Mucosa of descending colon (tissue), 3 donors: ENCODE results near the gene ANKRD45. TPM values are rescaled to one million over a fixed set of nuclear protein-coding genes. Genes with fewer than 3 reads are reported as not detected.
"Not testable (repeated sequence)": the region's sequence is repeated elsewhere in the genome, so short reads cannot be mapped to it uniquely, and the experiment has no call there.

Experiments
- ATAC-seq: fragments of 200-7000 bp; cut with Tn5 transposase; one replicate; pipeline ENCODE4 v1.9.1; 2020; ENCODE audit warnings: mild to moderate bottlenecking, moderate library complexity
- DNase-seq, 3 donors: peaks; one replicate each; pipeline ENCODE4 v3.0.0-alpha.2; 2020
- H3K36me3 ChIP-seq: fragments of 200-600 bp; one replicate; pipeline ENCODE4 v1.8.0; 2021; ENCODE audit warnings: low read depth, mild to moderate bottlenecking
- H3K4me1 ChIP-seq: fragments of 200-600 bp; one replicate; pipeline ENCODE4 v1.8.0; 2021; ENCODE audit warnings: low read depth, mild to moderate bottlenecking
- H3K4me3 ChIP-seq: fragments of 200-600 bp; one replicate; pipeline ENCODE4 v1.8.0; 2021; ENCODE audit warnings: mild to moderate bottlenecking
- H3K9me3 ChIP-seq: fragments of 200-600 bp; one replicate; pipeline ENCODE4 v1.8.0; 2021; ENCODE audit warnings: mild to moderate bottlenecking
- CTCF ChIP-seq: fragments of 200-600 bp; IDR thresholded peaks from one replicate; pipeline ENCODE4 v1.8.0; 2022; ENCODE audit warnings: antibody characterized with exemption, mild to moderate bottlenecking
- intact Hi-C, 2 donors: fragments of 100-400 bp; cut with DNase I in 1 of 2; cut with micrococcal nuclease in 1 of 2; formaldehyde crosslinking; loops; one replicate each; pipeline versions ENCODE4 v1.11.0 to v1.11.1; 2022; cut with DNase I, micrococcal nuclease
- total RNA-seq, 3 donors: library from RNA; stranded (reverse); fragmentation: NEBNext Ultra II Directional in 2 of 3; extraction: Animal tissue kit (Norgen Biotek cat#: 25700) in 2 of 3; gene quantifications; one replicate each; pipeline versions ENCODE4 v1.2.1 to v1.2.4, GENCODE V29; 2021 to 2023
- donor health status: DM: no; HTN: no; CAD: no; lungs with moderate emphysema.
- donor health status: DM: no; HTN: no; CAD: no.
- donor health status: DM: no; HTN: yes; CAD: no.

ANKRD45 gene
- total RNA-seq, 3 donors from 2014 or later, result 0.55 to 2.1 (median 1.1) TPM

GRCh38 chr1:173660306-173660705 lies 9.3 kb downstream of the ANKRD45 start:
- no peaks in the 10 kb centered on the region for H3K4me1 ChIP-seq
- TF ChIP-seq CTCF, result no peak
- ATAC-seq, result no peak
- no peak for DNase-seq
- intact Hi-C loops, result no loop called here
- no peak overlapping the region for H3K4me3 ChIP-seq
- no peaks in the 10 kb centered on the region for H3K36me3 ChIP-seq
- peaks cover 4% of the 10 kb centered on the region for H3K9me3 ChIP-seq

DNA sequence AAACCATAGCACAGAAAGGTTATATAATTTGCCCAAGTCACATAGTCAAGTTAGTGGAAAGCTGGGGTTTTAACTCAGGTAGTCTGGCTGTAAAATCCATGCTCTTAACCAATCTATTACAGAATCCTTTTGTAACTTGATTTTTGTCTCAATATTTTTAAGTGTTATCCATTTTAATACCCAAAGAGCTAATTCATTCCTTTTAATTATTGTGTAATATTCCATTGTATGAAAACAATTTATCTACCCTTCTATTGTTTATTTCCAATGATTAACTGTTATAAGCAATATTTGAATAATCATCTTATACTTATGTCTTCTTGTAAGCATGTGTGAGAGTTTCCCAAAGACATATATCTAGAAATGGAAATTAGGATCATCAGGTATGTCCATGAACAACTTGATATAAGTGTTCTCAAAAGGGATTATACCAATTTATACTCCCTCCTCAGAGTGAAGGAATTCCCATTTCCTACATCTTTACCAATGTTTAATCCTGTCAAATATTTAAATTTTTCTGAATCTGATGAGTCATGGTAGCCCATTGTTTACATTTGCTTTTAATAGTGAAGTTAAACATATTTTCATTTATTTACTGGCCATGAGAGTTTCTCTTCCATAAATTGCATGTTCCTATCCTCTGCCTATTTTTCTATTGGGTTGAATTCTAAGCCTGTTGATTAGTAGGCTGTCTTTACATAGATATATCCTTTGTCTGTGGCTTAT lies 20.6 kb downstream of the ANKRD45 start:
- ATAC-seq (no peak), DNase-seq (no peak)
- H3K9me3 ChIP-seq, result no peaks in the 10 kb centered on the region
- intact Hi-C loops, result no loop called here
- no peaks in the 10 kb centered on the region for H3K4me1 ChIP-seq
- H3K4me3 ChIP-seq, result no peak overlapping the region
- no peak for TF ChIP-seq CTCF
- H3K36me3 ChIP-seq, result no peaks in the 10 kb centered on the region

DNA sequence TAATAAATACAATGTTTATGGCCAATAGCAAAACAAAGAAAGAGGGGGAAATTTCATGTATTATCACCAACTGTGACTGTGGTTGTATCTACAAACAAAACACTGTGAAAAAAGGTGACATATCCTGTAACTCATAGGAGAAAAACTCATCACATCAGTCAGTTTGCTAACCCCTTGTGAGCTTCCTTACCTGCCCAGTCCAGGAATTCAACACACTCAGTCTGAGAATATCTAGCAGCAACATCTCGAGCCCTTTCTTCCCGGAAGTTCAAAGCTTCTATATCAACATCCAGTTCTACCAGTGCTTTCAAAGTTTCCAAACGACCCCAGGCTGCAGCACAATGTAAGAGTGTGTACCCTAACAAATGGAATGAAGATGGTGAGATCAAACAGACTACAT lies 23.0 kb downstream of the ANKRD45 start:
- TF ChIP-seq CTCF, result no peak
- Histone ChIP-seq H3K4me1 (no peaks in the 10 kb centered on the region), H3K36me3 (no peaks in the 10 kb centered on the region), H3K9me3 (no peaks in the 10 kb centered on the region), H3K4me3 (no peak overlapping the region)
- DNase-seq (no peak), ATAC-seq (no peak)
- intact Hi-C loops, result no loop called here

- H3K9me3 ChIP-seq, ATAC-seq, H3K4me1 ChIP-seq: not testable (repeated sequence)
Observed at GRCh38 chr1:173642450-173643139, 27.1 kb downstream of the ANKRD45 start.

DNA sequence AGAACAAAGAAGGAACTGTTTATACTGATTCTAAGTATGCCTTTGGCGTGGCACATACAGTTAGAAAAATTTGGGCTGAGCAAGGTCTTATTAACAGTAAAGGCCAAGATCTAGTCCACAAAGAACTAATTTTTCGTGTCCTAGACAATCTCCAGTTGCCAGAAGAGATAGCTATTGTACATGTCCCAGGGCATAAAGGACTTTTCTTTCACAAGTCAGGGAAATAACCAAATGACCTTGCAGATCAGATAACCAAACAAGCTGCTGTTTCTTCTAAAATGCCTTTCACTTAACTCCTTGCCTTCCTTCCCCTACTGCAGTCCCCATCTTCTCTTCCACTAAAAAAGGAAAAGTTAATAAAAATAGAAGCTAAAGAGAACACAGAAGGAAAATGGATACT lies 30.5 kb downstream of the ANKRD45 start:
- intact Hi-C loops, result no loop called here
- TF ChIP-seq CTCF, result no peak
- ATAC-seq, result no peak
- Histone ChIP-seq H3K4me3 (no peak overlapping the region), H3K36me3 (no peaks in the 10 kb centered on the region), H3K9me3 (no peaks in the 10 kb centered on the region), H3K4me1 (no peaks in the 10 kb centered on the region)
- DNase-seq, result no peak

More at GRCh38 chr1:173642450-173643139, 27.1 kb downstream of the ANKRD45 start:
- DNase-seq, H3K4me3 ChIP-seq, H3K36me3 ChIP-seq, intact Hi-C loops: not testable (repeated sequence)
